ENCODE data around the gene CNOT1.
A peak's percentile ranks its signal among the peaks of the same experiment; 100 is the strongest.

Gene CNOT1

DNA sequence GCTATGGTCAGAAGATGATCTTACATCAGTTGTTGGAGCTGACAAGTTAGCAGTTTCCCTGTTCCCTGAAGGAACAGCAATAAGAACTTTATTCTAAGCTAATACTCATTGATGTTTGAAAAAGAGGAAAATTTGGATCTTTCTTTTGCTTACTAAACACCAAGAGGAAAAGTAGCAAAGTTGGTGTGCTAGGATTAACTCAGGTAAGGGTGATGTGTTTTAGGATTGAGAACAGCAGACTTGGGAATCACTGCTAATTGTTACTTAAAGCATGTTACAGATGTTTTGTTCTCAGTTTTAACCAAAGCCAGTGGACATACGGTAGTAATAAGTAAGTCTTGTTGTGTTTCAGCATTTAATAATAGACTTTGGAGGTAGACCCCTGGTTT lies 110.7 kb downstream of the CNOT1 start:
- no peak for DNase-seq (ENCODE audit: low read depth in 4 of 4, low spot score in 1 of 4)

GRCh38 chr16:58518083-58518979 lies 111.3 kb downstream of the CNOT1 start:
- DNase-seq (ENCODE audit: low read depth in 4 of 4, low spot score in 1 of 4): no peak

- DNase-seq (ENCODE audit: low read depth in 4 of 4, low spot score in 1 of 4): no peak
Measured at GRCh38 chr16:58516768-58517107, 112.9 kb downstream of the CNOT1 start.

- peak in 1 of 4 experiments; percentile 37 for DNase-seq (ENCODE audit: low read depth in 4 of 4, low spot score in 1 of 4)
Measured at GRCh38 chr16:58515871-58516767, 113.5 kb downstream of the CNOT1 start.

GRCh38 chr16:58515125-58515870 lies 114.3 kb downstream of the CNOT1 start, which contains the start of gene SETD6:
Gene SETD6 (plus strand): TSS chr16:58515517. CDS start chr16:58515538, 21 bp downstream.
- peak; percentile 47 to 74 (median 63) for DNase-seq (ENCODE audit: low read depth in 4 of 4, low spot score in 1 of 4)

DNA sequence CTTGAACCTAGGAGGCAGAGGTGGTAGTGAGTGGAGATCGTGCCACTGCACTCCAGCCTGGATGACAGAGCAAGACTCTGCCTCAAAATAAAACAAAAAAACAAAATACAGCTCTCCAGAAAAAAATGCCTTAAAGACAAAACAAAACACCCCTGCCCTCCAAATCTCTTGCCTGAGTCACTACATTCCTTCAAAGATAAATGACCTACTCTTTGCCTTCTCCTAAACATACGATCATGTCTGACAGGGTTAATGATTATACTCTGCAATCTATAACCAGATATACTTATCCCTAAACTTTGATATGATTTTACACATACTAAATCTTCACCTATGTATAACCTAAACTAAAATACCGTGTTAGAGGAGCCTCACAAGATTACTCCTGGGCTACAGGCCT lies 115.8 kb downstream of the CNOT1 start:
- no peak for DNase-seq (ENCODE audit: low read depth in 4 of 4, low spot score in 1 of 4)

GRCh38 chr16:58511933-58512815 lies 117.5 kb downstream of the CNOT1 start:
- DNase-seq (ENCODE audit: low read depth in 4 of 4, low spot score in 1 of 4): peak; percentile 79 to 94 (median 84)

GRCh38 chr16:58510776-58511628 lies 118.6 kb downstream of the CNOT1 start:
- DNase-seq (ENCODE audit: low read depth in 4 of 4, low spot score in 1 of 4): no peak

DNA sequence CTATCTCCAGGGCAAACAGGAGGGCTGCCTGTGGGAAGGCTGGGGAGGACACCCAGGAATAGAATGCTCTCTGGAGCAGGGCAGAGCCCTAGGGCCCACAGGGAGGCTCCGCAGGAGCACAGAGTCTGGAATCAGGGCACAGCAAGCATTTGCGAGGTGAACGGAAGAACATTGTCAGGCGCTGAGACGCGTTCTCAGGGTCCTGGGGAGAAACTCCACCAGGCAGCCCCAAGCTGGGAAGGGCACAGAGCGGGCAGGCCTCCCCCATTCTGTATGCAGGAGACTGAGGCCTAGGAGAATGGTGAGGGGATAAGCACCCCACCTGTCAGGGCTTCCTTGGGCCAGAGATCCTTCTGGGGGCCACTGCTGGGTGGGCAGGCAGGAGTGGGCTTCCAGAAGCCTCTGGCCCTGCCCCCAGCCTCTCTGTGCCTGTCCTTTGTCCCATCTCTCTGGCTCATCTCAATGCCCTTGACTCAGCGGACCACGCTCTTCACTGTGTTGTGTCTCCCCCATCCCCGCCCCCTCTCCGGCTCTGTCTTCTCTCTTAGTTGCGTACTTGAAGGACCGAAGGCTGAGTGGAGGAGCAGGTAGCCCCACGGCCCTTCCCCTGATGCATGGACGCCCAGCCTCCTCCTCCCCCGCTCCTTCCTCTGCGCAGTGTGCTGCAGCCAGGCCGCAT lies 119.4 kb downstream of the CNOT1 start:
- DNase-seq (ENCODE audit: low read depth in 4 of 4, low spot score in 1 of 4): no peak

GRCh38 chr16:58509256-58510096 lies 120.2 kb downstream of the CNOT1 start:
- no peak for DNase-seq (ENCODE audit: low read depth in 4 of 4, low spot score in 1 of 4)

GRCh38 chr16:58508671-58509251 lies 120.9 kb downstream of the CNOT1 start:
- DNase-seq (ENCODE audit: low read depth in 4 of 4, low spot score in 1 of 4): no peak

DNA sequence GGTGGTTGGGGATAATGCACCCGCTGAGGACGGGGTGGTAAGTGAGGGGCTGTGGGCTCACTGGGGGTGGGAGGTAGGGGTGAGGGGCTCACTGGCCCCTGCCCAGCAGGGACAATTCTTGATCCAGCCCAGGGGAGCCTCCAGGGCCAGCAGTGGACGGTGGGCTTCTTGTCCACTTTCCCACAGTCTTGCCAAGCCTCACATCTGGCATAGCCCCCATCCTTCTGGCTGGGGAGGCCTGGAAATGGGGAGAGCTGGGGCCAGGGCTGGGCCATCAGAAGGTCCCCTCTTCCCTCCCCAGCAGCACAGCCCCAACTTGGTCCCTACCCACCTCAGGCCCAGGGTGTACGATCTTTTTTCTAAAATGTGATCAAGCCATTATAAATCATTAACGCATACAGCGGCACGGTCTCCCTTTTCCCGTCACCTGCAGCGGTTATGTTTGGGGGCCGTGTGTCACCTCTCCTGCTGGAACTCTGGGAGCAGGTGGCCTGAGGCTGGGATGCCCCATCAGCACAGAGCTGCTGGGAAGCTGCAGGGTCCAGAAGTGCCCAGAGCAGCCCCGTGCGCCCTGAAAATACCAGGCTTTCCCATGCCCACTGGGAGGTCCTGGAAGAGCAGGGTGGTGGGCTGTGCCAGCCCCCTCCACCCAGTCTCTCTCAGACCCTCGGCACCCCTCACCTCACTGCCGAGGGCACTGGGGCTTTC lies 121.5 kb downstream of the CNOT1 start:
- DNase-seq (ENCODE audit: low read depth in 4 of 4, low spot score in 1 of 4): no peak

GRCh38 chr16:58507195-58507962 lies 122.2 kb downstream of the CNOT1 start:
- no peak for DNase-seq (ENCODE audit: low read depth in 4 of 4, low spot score in 1 of 4)

GRCh38 chr16:58506241-58507194 lies 123.1 kb downstream of the CNOT1 start:
- DNase-seq (ENCODE audit: low read depth in 4 of 4, low spot score in 1 of 4): no peak
